Measurements from ENCODE around the gene NLRP10.

Gene NLRP10

GRCh38 chr11:7941608-7942007 lies 23.6 kb downstream of the NLRP10 start, which contains the start of gene OR10A3:
Gene OR10A3, minus strand, starts transcription at chr11:7941708. Its CDS starts 2,188 bp downstream, at chr11:7939520.
- Histone ChIP-seq H2BK120ac (ENCODE audit: low read depth, low read length) (no peak within 1 kb of the TSS), H3K27ac (replicated peaks; ENCODE audit: low read length) (no peak within 1 kb of the TSS), H4K91ac (ENCODE audit: low read depth, low read length, poor library complexity) (no peak within 1 kb of the TSS), H3K4me3 (ENCODE audit: low read length in 2 of 2) (no peak within 1 kb of the TSS), H2AK5ac (ENCODE audit: low read depth, low read length) (no peak within 1 kb of the TSS), H4K8ac (ENCODE audit: low read depth, low read length) (no peak within 1 kb of the TSS), H2BK12ac (ENCODE audit: low read length) (no peak within 1 kb of the TSS), H3K4me1 (ENCODE audit: control insufficient read depth in 2 of 2, insufficient read depth in 1 of 2, low read depth in 1 of 2, low read length in 2 of 2) (no peaks in the 10 kb centered on the region), H2BK5ac (ENCODE audit: low read length) (no peak within 1 kb of the TSS), H3K27me3 (ENCODE audit: control insufficient read depth in 3 of 3, insufficient read depth in 3 of 3, low read depth in 1 of 3, low read length in 3 of 3) (peaks cover 0 to 21% (median 0%) of the 10 kb centered on the region in 3 experiments), H3K23ac (ENCODE audit: low read depth, low read length, poor library complexity) (no peak within 1 kb of the TSS), H2AFZ (ENCODE audit: low read length) (no peak within 1 kb of the TSS), H2BK15ac (ENCODE audit: low read length) (no peak within 1 kb of the TSS), H3K4ac (ENCODE audit: low read length) (no peak within 1 kb of the TSS), H3K9me3 (replicated peaks in 1 of 2; ENCODE audit: control insufficient read depth in 2 of 2, insufficient read depth in 1 of 2, low read depth in 1 of 2, low read length in 2 of 2) (peaks cover 5 to 11% of the 10 kb centered on the region in 2 donors), H3K9ac (ENCODE audit: low read depth, low read length, poor library complexity) (no peak within 1 kb of the TSS), H3K36me3 (replicated peaks in 1 of 2; ENCODE audit: control insufficient read depth in 2 of 2, insufficient read depth in 2 of 2, low read length in 2 of 2) (no peaks in the 10 kb centered on the region), H3K4me2 (ENCODE audit: insufficient read depth, low read length, poor library complexity, severe bottlenecking) (no peak within 1 kb of the TSS), H3K18ac (ENCODE audit: low read length) (no peak within 1 kb of the TSS), H3K79me1 (ENCODE audit: low read depth, low read length) (no peaks in the 10 kb centered on the region), H3K14ac (ENCODE audit: low read length) (no peak within 1 kb of the TSS)
- no peak for DNase-seq (ENCODE audit: low spot score)
- WGBS, 2 donors (ENCODE audit: extremely low coverage in 2 of 2, insufficient read length in 2 of 2, insufficient replicate concordance in 1 of 2) = no CpG with 5 or more reads among the region's 2 CpGs

DNA sequence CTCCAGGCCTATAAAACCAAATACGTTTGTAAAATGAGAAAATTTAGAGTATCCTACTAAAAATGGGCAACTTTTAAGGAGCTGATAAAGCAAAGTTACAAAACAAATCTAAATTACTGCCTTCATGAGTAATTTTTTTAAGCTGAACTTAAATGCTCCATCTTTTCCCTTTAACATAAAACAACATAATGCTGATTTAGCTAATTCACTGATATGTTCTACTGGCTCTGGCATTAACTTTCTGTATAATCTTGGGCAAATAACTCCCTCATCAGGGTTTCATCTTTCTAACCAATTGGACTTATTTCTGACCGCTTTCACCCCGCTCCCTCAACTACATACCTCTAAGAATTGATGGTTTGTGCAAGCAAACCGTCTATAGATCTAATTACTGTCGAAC lies 24.1 kb downstream of the NLRP10 start:
- Histone ChIP-seq H3K4me1 (ENCODE audit: control insufficient read depth in 2 of 2, insufficient read depth in 1 of 2, low read depth in 1 of 2, low read length in 2 of 2) (no peaks in the 10 kb centered on the region), H4K8ac (ENCODE audit: low read depth, low read length) (no peak overlapping the region), H3K14ac (ENCODE audit: low read length) (no peak overlapping the region), H3K9me3 (replicated peaks in 1 of 2; ENCODE audit: control insufficient read depth in 2 of 2, insufficient read depth in 1 of 2, low read depth in 1 of 2, low read length in 2 of 2) (peaks cover 5 to 11% of the 10 kb centered on the region in 2 donors), H3K4me2 (ENCODE audit: insufficient read depth, low read length, poor library complexity, severe bottlenecking) (no peak overlapping the region), H2BK5ac (ENCODE audit: low read length) (no peak overlapping the region), H2BK12ac (ENCODE audit: low read length) (no peak overlapping the region), H2BK15ac (ENCODE audit: low read length) (no peak overlapping the region), H3K79me1 (ENCODE audit: low read depth, low read length) (no peaks in the 10 kb centered on the region), H3K9ac (ENCODE audit: low read depth, low read length, poor library complexity) (no peak overlapping the region), H3K23ac (ENCODE audit: low read depth, low read length, poor library complexity) (no peak overlapping the region), H2AFZ (ENCODE audit: low read length) (no peak overlapping the region), H3K4me3 (ENCODE audit: low read length in 2 of 2) (no peak overlapping the region), H2AK5ac (ENCODE audit: low read depth, low read length) (no peak overlapping the region), H4K91ac (ENCODE audit: low read depth, low read length, poor library complexity) (no peak overlapping the region), H3K27ac (replicated peaks; ENCODE audit: low read length) (no peak overlapping the region), H3K27me3 (ENCODE audit: control insufficient read depth in 3 of 3, insufficient read depth in 3 of 3, low read depth in 1 of 3, low read length in 3 of 3) (peaks cover 0 to 21% (median 0%) of the 10 kb centered on the region in 3 experiments), H3K36me3 (replicated peaks in 1 of 2; ENCODE audit: control insufficient read depth in 2 of 2, insufficient read depth in 2 of 2, low read length in 2 of 2) (no peaks in the 10 kb centered on the region), H3K4ac (ENCODE audit: low read length) (no peak overlapping the region), H2BK120ac (ENCODE audit: low read depth, low read length) (no peak overlapping the region), H3K18ac (ENCODE audit: low read length) (no peak overlapping the region)
- no peak for DNase-seq (ENCODE audit: low spot score)
- no CpG with 5 or more reads among the region's 5 CpGs for WGBS, 2 donors (ENCODE audit: extremely low coverage in 2 of 2, insufficient read length in 2 of 2, insufficient replicate concordance in 1 of 2)

DNA sequence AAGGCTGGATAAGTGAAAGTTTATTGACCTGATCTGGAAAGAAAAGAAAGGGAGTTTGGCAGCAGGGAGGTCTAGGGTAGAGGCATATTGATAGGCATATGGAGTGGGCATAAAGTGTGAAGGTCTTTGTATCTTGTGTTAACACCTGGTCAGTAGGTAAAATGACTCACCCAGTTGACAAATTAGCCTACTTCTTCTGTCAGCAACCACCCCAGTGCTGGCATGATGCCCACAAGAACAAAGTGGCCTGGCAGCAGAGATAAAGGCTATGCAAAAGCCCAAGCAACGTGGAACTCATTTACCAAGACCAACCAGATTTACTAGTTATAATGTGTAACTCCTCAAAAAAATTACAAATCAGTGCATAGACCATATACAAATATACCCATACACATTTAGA lies 28.6 kb downstream of the NLRP10 start:
- H3K27ac ChIP-seq (replicated peaks; ENCODE audit: low read length) = no peak overlapping the region
- H3K4me2 ChIP-seq (ENCODE audit: insufficient read depth, low read length, poor library complexity, severe bottlenecking) = no peak overlapping the region
- no peak overlapping the region for H3K14ac ChIP-seq (ENCODE audit: low read length)
- no peak overlapping the region for H4K91ac ChIP-seq (ENCODE audit: low read depth, low read length, poor library complexity)
- no peak for DNase-seq (ENCODE audit: low spot score)
- no peak overlapping the region for H3K23ac ChIP-seq (ENCODE audit: low read depth, low read length, poor library complexity)
- H3K9me3 ChIP-seq (replicated peaks in 1 of 2; ENCODE audit: control insufficient read depth in 2 of 2, insufficient read depth in 1 of 2, low read depth in 1 of 2, low read length in 2 of 2) = no peaks in the 10 kb centered on the region
- H3K4me3 ChIP-seq (ENCODE audit: low read length in 2 of 2) = no peak overlapping the region
- no peak overlapping the region for H2BK12ac ChIP-seq (ENCODE audit: low read length)
- no peak overlapping the region for H4K8ac ChIP-seq (ENCODE audit: low read depth, low read length)
- H2BK120ac ChIP-seq (ENCODE audit: low read depth, low read length) = no peak overlapping the region
- H3K27me3 ChIP-seq (ENCODE audit: control insufficient read depth in 3 of 3, insufficient read depth in 3 of 3, low read depth in 1 of 3, low read length in 3 of 3) = peaks cover 0 to 18% (median 0%) of the 10 kb centered on the region in 3 experiments
- H3K79me1 ChIP-seq (ENCODE audit: low read depth, low read length) = no peaks in the 10 kb centered on the region
- no peaks in the 10 kb centered on the region for H3K36me3 ChIP-seq (replicated peaks in 1 of 2; ENCODE audit: control insufficient read depth in 2 of 2, insufficient read depth in 2 of 2, low read length in 2 of 2)
- no peak overlapping the region for H3K18ac ChIP-seq (ENCODE audit: low read length)
- no peak overlapping the region for H2BK5ac ChIP-seq (ENCODE audit: low read length)
- no peak overlapping the region for H3K4ac ChIP-seq (ENCODE audit: low read length)
- no peaks in the 10 kb centered on the region for H3K4me1 ChIP-seq (ENCODE audit: control insufficient read depth in 2 of 2, insufficient read depth in 1 of 2, low read depth in 1 of 2, low read length in 2 of 2)
- H2AK5ac ChIP-seq (ENCODE audit: low read depth, low read length) = no peak overlapping the region
- no peak overlapping the region for H2AFZ ChIP-seq (ENCODE audit: low read length)
- WGBS, 2 donors (ENCODE audit: extremely low coverage in 2 of 2, insufficient read length in 2 of 2, insufficient replicate concordance in 1 of 2) = no CpG with 5 or more reads among the region's 1 CpG
- H2BK15ac ChIP-seq (ENCODE audit: low read length) = no peak overlapping the region
- no peak overlapping the region for H3K9ac ChIP-seq (ENCODE audit: low read depth, low read length, poor library complexity)

GRCh38 chr11:7931168-7931567 lies 34.1 kb downstream of the NLRP10 start, which contains the start of gene OR10A6:
Gene OR10A6, minus strand, starts transcription at chr11:7931268. Its CDS starts 2,606 bp downstream, at chr11:7928662.
- H3K9ac ChIP-seq (ENCODE audit: low read depth, low read length, poor library complexity) = no peak within 1 kb of the TSS
- no peak within 1 kb of the TSS for H2BK12ac ChIP-seq (ENCODE audit: low read length)
- no peak within 1 kb of the TSS for H2BK120ac ChIP-seq (ENCODE audit: low read depth, low read length)
- DNase-seq (ENCODE audit: low spot score) = no peak
- H3K36me3 ChIP-seq (replicated peaks in 1 of 2; ENCODE audit: control insufficient read depth in 2 of 2, insufficient read depth in 2 of 2, low read length in 2 of 2) = no peaks in the 10 kb centered on the region
- H3K9me3 ChIP-seq (replicated peaks in 1 of 2; ENCODE audit: control insufficient read depth in 2 of 2, insufficient read depth in 1 of 2, low read depth in 1 of 2, low read length in 2 of 2) = no peaks in the 10 kb centered on the region
- H2AK5ac ChIP-seq (ENCODE audit: low read depth, low read length) = no peak within 1 kb of the TSS
- H3K4ac ChIP-seq (ENCODE audit: low read length) = no peak within 1 kb of the TSS
- H4K91ac ChIP-seq (ENCODE audit: low read depth, low read length, poor library complexity) = no peak within 1 kb of the TSS
- no peak within 1 kb of the TSS for H2BK15ac ChIP-seq (ENCODE audit: low read length)
- H3K4me1 ChIP-seq (ENCODE audit: control insufficient read depth in 2 of 2, insufficient read depth in 1 of 2, low read depth in 1 of 2, low read length in 2 of 2) = peaks cover 0 to 3% of the 10 kb centered on the region in 2 donors
- H4K8ac ChIP-seq (ENCODE audit: low read depth, low read length) = no peak within 1 kb of the TSS
- no peak within 1 kb of the TSS for H3K23ac ChIP-seq (ENCODE audit: low read depth, low read length, poor library complexity)
- no peak within 1 kb of the TSS for H3K4me3 ChIP-seq (ENCODE audit: low read length in 2 of 2)
- H2AFZ ChIP-seq (ENCODE audit: low read length) = no peak within 1 kb of the TSS
- H2BK5ac ChIP-seq (ENCODE audit: low read length) = no peak within 1 kb of the TSS
- no peaks in the 10 kb centered on the region for H3K27me3 ChIP-seq (ENCODE audit: control insufficient read depth in 3 of 3, insufficient read depth in 3 of 3, low read depth in 1 of 3, low read length in 3 of 3)
- no peaks in the 10 kb centered on the region for H3K79me1 ChIP-seq (ENCODE audit: low read depth, low read length)
- no peak within 1 kb of the TSS for H3K27ac ChIP-seq (replicated peaks; ENCODE audit: low read length)
- H3K4me2 ChIP-seq (ENCODE audit: insufficient read depth, low read length, poor library complexity, severe bottlenecking) = no peak within 1 kb of the TSS
- no peak within 1 kb of the TSS for H3K14ac ChIP-seq (ENCODE audit: low read length)
- no CpG with 5 or more reads among the region's 4 CpGs for WGBS, 2 donors (ENCODE audit: extremely low coverage in 2 of 2, insufficient read length in 2 of 2, insufficient replicate concordance in 1 of 2)
- H3K18ac ChIP-seq (ENCODE audit: low read length) = no peak within 1 kb of the TSS
